Right lobe of liver (tissue), 6 donors: ENCODE measurements around the gene TCF7L2. TPM values are rescaled to one million over a fixed set of nuclear protein-coding genes. Genes with fewer than 3 reads are reported as not detected.

Experiments
- ATAC-seq, 4 donors: fragments of 200-7000 bp; cut with Tn5 transposase; one replicate each; pipeline ENCODE4 v1.9.1; 2020; ENCODE audit warnings: mild to moderate bottlenecking in 4 of 4, moderate library complexity in 4 of 4
- DNase-seq, 3 donors: peaks; one replicate each; pipeline ENCODE4 v3.0.0-alpha.2; 2020
- H3K27ac ChIP-seq, 3 donors: fragments of 200-600 bp; one replicate each; pipeline ENCODE4 v1.8.0; 2022
- H3K27me3 ChIP-seq, 2 donors: fragments of 200-600 bp; one replicate each; pipeline ENCODE4 v1.8.0; 2022
- H3K36me3 ChIP-seq, 4 donors: fragments of 200-600 bp; sonication (generic) in 1 of 4; one replicate each; pipeline versions ENCODE4 v1.5.1 to v1.8.0; 2017 to 2022; ENCODE audit warnings: control low read depth in 1 of 4
- H3K4me1 ChIP-seq, 4 donors: fragments of 200-600 bp; sonication (generic) in 1 of 4; one replicate each; pipeline versions ENCODE4 v1.5.1 to v1.8.0; 2017 to 2022; ENCODE audit warnings: control low read depth in 1 of 4
- H3K4me3 ChIP-seq, 3 donors: fragments of 200-600 bp; one replicate each; pipeline ENCODE4 v1.8.0; 2022
- H3K9me3 ChIP-seq, 4 donors: fragments of 200-600 bp; sonication (generic) in 1 of 4; one replicate each; pipeline versions ENCODE4 v1.5.1 to v1.8.0; 2017 to 2022; ENCODE audit warnings: control low read depth in 1 of 4
- POLR2A ChIP-seq: fragments of 450-650 bp; IDR thresholded peaks from one replicate; pipeline ENCODE4 v1.6.1; 2017; ENCODE audit warnings: antibody characterized with exemption, mild to moderate bottlenecking
- WGBS: methylation state at CpG from one replicate; pipeline ENCODE4 v1.1.6; 2018; ENCODE audit warnings: low coverage, low lambda C conversion rate; ENCODE audit not compliant: insufficient coverage; ENCODE audit errors: missing lambda C conversion rate; 5-methylcytosine and 5-hydroxymethylcytosine counted together
- intact Hi-C, 2 donors: fragments of 100-400 bp; cut with DNase I; formaldehyde crosslinking; loops; one replicate each; pipeline versions ENCODE4 v1.11.2 to v1.14.1; 2022
- total RNA-seq, 6 experiments: library from RNA; depleted of rRNA in 2 of 6; stranded (reverse); fragments of >200 nt in 2 of 6; fragmentation: NEBNext Ultra II Directional in 3 of 6; extraction: Animal tissue kit (Norgen Biotek cat#: 25700) in 3 of 6; gene quantifications; one replicate each; pipeline versions ENCODE4 v1.1.0 to v1.2.4, GENCODE V29; 2016 to 2023
- TF ChIP-seq, protein P1 (sequence below), 4 donors: fragments of 200-600 bp in 3 of 4; fragments of 450-650 bp in 1 of 4; IDR thresholded peaks; one replicate each; pipeline versions ENCODE4 v1.5.1 to v1.8.0; 2016 to 2022; ENCODE audit warnings: antibody characterized with exemption in 4 of 4, mild to moderate bottlenecking in 2 of 4
- donor health status: DM: no; HTN: yes; CAD: no.
- donor health status: DM: no; HTN: no; CAD: no.
- donor health status: DM: no; HTN: no; CAD: no.
- donor health status: DM: no; HTN: yes; CAD: no.
- donor health status: DM: no; HTN: yes; CAD: no.

TCF7L2 gene
- total RNA-seq, 6 experiments from 2014 or later, result 9.4 to 33.2 (median 16.7) TPM

DNA sequence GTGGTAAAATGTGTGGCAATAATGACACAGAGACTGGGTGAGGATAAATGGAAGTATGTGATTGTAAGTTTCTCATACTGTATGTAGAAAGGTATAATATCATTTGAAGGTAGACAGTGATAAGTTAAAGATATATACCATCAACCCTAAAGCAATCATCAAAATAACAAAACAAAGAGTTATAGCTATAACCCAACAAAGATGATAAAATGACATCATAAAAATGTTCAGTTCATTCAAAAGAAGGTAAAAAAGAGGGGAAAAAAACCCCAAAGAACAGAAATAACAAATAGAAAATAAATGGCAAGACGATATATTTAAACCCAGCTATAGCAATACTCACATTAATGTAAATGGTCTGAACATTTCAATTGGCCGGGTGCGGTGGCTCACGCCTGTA, 17.4 kb upstream of the TCF7L2 start:
- Histone ChIP-seq H3K4me1 (no peaks in the 10 kb centered on the region), H3K9me3 (no peaks in the 10 kb centered on the region), H3K27ac (no peak overlapping the region), H3K27me3 (no peaks in the 10 kb centered on the region), H3K4me3 (no peak overlapping the region), H3K36me3 (no peaks in the 10 kb centered on the region)
- DNase-seq (no peak), ATAC-seq (no peak)
- intact Hi-C loops, result no loop called here
- TF ChIP-seq, protein P1, sequence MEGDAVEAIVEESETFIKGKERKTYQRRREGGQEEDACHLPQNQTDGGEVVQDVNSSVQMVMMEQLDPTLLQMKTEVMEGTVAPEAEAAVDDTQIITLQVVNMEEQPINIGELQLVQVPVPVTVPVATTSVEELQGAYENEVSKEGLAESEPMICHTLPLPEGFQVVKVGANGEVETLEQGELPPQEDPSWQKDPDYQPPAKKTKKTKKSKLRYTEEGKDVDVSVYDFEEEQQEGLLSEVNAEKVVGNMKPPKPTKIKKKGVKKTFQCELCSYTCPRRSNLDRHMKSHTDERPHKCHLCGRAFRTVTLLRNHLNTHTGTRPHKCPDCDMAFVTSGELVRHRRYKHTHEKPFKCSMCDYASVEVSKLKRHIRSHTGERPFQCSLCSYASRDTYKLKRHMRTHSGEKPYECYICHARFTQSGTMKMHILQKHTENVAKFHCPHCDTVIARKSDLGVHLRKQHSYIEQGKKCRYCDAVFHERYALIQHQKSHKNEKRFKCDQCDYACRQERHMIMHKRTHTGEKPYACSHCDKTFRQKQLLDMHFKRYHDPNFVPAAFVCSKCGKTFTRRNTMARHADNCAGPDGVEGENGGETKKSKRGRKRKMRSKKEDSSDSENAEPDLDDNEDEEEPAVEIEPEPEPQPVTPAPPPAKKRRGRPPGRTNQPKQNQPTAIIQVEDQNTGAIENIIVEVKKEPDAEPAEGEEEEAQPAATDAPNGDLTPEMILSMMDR (IDR thresholded peaks at IDR 0.05), result no peak
- 100% methylated on average over 4 of the region's 4 CpGs for WGBS

DNA sequence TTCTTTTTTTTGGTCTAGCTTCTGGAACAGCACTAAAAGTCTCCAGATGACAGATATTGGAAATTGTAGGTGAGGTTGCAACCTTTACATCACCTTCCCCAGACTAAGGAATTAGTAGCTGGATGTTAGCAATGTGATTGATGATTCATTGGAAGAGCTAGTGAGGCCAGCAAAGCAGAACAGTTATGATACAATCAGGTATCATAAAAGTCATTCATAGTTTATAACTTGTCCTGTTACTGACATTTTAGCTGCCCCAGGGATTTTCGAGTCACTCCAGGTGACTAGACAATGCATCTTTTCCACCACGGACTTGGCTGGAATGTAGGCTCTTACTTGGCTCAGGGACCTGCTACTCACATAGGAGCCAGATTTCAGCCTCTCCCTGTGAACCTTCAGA, 15.9 kb upstream of the TCF7L2 start:
- Histone ChIP-seq H3K4me3 (no peak overlapping the region), H3K27me3 (no peaks in the 10 kb centered on the region), H3K9me3 (no peaks in the 10 kb centered on the region), H3K36me3 (no peaks in the 10 kb centered on the region), H3K27ac (no peak overlapping the region), H3K4me1 (no peaks in the 10 kb centered on the region)
- intact Hi-C loops, result no loop called here
- 60% methylated on average over 1 of the region's 2 CpGs for WGBS
- DNase-seq (no peak), ATAC-seq (no peak)
- no peak for TF ChIP-seq POLR2A
- TF ChIP-seq, protein P1 (IDR thresholded peaks at IDR 0.05), result no peak

DNA sequence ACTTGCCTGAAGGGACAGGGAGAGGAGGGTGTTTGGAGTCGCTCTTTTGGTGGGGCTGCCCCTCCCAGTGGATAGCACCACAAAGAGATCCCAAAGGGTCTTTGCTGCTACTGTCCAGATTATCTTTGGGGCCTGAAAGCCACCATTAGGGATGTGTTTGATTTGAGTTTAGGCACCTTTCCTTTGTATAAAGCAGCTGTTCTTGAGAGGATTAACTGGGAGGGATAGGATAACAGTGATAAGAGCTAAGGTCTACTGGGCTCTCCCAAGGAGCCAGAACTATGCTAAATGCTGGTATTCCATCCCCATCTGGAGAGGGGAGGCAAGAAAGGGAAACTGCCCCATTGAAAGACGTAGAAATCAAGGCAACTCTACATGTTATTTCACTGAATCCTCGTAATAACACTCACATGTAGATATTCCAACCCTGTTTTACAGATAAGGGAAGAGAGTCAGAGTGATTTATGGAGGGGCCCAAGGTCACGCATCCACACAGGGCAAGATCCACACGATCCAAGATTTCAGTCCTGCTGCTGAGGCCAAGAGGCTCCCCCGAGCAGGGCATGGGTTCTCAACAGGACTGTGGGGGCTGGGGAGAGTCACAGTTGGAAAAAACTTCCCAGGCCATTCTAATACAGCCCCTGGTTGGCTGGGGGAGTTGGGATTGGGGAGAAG, 11.1 kb upstream of the TCF7L2 start:
- Histone ChIP-seq H3K9me3 (no peaks in the 10 kb centered on the region), H3K27me3 (no peaks in the 10 kb centered on the region), H3K27ac (no peak overlapping the region), H3K36me3 (no peaks in the 10 kb centered on the region), H3K4me1 (no peaks in the 10 kb centered on the region), H3K4me3 (no peak overlapping the region)
- TF ChIP-seq POLR2A, result no peak
- TF ChIP-seq, protein P1 (IDR thresholded peaks at IDR 0.05), result no peak
- ATAC-seq (no peak), DNase-seq (no peak)
- 91% methylated on average over 5 of the region's 6 CpGs for WGBS
- intact Hi-C loops, result no loop called here

DNA sequence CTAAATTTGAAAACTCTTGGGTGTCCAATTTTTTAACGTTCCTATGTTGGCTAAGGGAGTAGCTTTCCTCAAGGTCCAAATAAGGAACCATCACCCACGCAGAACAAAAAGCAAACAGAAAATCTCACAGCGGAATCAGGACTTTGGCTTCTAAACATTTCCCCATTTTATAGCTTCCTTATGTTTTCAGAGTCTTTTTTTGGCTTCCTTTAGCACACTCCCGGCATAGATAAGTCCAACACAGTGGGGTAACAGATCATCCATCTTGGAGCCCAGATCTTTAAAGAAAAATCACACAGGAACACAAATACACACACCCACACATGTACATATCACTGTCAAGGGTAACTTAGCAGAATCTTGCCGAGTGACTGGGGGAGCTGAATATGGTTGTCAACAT, 4.2 kb upstream of the TCF7L2 start:
- intact Hi-C loops, result loop anchor here in 1 of 2 donors (10.0 kb wide), 1 partner anchor 51 kb away; no protein-coding TSS in a partner anchor
- Histone ChIP-seq H3K4me3 (no peak overlapping the region), H3K27ac (no peak overlapping the region), H3K9me3 (no peaks in the 10 kb centered on the region), H3K36me3 (no peaks in the 10 kb centered on the region), H3K27me3 (no peaks in the 10 kb centered on the region), H3K4me1 (peaks cover 0 to 6% (median 0%) of the 10 kb centered on the region in 4 donors)
- no peak for DNase-seq
- TF ChIP-seq, protein P1 (IDR thresholded peaks at IDR 0.05), result no peak
- TF ChIP-seq POLR2A, result no peak
- 39% methylated on average over 5 of the region's 5 CpGs for WGBS
- no peak for ATAC-seq
